ENCODE data around the gene CDH24.
A peak's percentile ranks its signal among the peaks of the same experiment; 100 is the strongest.
"Not testable (repeated sequence)": the region's sequence is repeated elsewhere in the genome, so short reads cannot be mapped to it uniquely, and the experiment has no call there.

The CDH24 gene

DNA sequence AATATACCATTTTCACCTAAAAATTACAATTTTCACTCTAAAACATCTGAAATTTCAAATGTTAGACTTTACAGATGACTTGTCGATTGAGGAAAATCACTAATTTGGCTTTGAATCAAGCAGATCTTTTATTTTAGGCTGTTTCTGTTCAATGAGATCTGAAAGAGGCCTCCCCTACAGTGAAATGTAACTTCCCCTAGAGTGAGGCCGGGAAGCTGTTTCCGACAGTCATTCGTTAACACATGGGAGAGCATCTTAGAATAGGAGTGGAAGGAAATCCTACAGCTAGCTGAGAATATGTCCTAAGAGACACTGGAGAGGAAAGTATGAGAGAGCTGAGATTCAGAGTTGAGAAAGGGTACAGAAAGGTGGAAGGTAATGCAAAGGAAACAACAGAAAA is 41.7 kb downstream of the CDH24 start:
- no peak for DNase-seq (ENCODE audit: low read depth)

DNA sequence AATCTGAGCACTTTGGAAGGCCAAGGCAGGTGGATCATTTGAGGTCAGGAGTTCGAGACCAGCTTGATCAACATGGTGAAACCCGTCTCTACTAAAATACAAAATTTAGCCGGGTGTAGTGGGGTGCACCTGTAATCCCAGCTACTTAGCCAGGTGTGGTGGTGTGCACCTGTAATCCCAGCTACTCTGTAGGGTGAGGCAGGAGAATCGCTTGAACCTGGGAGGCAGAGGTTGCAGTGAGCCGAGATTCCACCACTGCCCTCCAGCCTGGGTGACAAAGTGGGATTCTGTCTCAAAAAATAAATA is 43.6 kb downstream of the CDH24 start:
- DNase-seq (ENCODE audit: low read depth): not testable (repeated sequence)

DNA sequence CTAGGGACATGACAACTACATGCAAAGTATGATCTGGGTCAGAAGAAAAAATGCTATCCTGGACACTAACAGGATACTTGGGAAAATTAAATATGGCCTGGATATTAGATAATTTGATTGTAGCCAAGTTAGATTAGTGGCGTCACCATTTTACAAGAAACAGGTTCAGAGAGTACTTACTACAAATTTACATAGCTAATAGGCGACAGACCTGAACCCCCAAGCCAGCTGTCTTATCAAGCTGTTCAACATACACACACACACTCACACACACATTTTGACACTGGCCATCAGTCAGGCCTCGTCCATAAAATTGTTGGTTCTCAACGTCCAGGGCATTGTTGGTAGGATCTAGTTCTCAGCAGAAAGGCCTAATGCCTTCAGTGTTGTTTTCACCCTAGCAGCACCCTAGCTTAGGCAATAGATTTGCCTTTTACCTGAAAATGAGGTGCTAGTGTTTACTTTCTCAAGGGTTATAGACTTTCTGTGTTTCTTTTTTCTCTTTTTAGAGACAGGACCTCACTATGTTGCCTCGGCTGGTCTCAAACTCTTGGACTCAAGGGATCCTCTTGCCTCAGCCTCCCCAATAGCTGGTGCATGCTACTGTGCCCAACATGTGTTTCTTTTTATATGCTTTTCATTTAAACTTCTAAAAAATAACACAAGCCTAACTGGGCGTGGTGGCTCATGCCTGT is 44.1 kb downstream of the CDH24 start:
- no peak for DNase-seq (ENCODE audit: low read depth)

DNA sequence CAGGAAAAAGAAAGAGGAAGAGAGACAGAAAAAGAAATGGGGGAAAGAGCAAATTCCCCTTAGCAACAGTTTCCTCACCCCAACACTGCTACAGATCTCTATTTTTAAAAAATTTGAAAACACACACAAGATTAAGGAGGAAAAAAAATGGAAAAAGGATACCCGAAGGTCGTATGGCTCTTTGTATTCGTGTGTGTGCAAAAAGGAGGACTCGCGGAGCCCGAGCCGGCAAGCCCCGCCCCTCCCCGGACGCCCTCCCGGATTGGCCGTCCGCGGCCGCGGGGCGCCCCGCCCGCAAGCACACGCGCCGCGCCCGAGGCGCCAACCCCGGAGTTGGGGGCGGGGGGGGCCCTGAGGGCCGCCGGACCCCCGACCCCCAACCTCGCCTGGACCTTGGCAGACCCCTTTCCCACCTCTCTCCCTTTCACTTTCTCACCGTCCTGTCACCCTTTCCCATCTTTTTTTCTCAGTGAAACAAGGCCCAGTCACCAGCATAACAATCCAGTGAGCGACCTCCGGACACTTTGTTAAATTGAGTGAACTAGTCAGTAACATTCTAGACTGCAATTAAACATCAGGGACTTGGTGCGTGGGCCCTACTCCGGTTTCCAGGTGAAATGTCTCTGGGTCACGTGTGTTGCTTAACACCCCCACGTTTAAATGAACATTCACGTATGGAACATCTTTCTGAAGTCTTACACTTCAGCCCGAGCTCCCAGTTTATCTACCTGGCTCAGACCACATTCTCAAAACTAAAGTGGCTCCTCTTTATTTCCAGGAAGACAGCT is 47.2 kb downstream of the CDH24 start, which contains the start of gene C14orf93:
C14orf93 (minus strand) TSS at position 205 of the 788 bp plus-strand sequence. CDS start 11,120 bp downstream, outside the sequence.
- no peak for DNase-seq (ENCODE audit: low read depth)

DNA sequence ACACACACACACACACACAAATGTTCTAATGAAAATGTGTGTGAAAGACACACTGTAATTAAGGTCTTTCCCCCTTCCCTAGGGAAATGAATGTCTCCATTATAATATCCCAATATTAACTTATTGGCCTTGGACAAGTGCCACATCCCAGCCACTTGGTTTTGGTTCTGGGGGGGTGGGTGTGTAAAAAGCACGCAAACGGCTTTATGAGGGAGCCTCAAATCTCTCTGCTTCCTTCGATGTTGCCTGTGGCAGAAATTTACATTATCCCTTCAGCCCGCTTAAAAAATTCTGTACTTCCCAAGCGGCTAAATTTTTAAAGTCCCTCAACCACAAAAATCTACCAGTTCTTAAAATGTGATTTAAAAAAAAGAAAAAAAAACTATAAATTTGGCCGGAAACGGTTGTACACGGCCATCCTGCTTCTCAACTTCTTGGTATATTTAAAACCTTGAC is 47.8 kb downstream of the CDH24 start:
- no peak for DNase-seq (ENCODE audit: low read depth)

DNA sequence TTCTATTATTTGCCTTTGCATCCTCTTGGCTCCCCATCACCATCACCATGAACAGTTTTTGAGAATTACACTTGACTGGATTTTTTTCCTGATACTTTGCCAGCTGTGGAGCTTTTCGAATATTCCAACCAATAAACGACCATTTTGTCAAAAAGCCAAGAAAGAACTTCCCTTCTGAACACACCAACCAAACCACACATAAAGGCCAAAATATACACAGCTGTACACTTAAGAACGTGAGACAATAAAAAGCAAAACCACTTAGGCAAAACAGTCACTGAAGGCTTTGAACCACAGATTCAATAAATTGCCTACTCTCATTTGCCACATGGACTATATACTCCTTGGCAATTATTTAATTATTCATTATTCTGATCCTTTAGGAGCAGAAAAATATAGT is 48.5 kb downstream of the CDH24 start:
- no peak for DNase-seq (ENCODE audit: low read depth)

DNA sequence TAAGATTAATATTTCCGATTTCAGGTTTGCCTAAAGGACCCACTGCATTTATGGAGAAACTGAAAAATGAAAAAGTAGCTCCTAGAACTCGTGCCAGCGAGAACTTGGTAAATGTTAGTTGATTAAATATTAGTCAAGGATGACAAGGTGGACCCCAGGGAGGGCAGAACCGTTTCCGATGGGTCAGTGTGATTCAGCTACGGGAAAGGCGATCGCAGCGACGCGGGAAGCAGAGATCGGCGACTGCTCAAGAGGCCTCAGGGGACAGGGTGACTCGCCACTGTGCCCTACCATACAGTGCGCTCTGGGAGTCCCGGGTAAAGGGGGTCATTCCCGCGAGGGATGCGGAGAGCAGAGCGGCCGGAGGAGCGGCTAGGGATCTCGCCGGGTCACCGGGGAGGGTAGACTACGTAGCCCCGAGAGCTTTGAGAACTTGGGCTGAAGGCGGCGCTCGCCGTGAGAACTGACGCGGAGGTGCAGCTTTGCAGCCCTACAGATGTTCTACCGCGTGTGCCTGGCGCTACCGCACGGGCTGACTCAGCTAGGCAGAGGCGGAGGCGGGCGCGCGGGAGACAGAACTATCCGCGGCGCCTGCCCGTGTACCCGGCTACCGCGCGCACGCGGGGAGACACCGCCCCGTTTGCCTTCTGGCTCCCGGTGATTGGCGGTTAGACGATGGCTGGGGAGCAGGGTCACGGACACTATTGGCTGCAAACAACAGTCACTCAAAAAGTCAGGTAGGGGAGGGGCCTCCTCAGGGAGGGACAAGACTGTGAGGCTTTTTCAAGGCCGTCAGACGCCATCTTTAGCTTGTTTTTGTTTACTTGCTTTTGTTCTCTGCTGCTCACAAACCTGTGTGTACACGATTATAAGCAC is 50.5 kb downstream of the CDH24 start:
- DNase-seq (ENCODE audit: low read depth): peak; percentile 97

DNA sequence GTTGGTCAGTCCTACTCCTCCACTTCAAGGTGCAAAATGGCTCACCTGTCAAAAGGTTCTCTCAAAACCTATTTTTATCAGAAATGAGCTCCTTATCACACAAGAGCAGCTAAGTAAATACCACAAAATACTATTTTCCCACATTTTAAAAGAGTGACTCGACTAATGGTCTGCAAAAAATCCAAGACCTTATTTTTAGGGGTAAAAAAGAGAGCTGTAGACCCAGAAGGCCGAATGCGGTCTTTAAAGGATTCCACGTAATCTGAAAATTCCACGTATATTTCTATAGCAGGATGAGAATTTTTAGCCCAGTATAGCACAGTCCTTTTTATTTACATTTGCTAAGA is 51.2 kb downstream of the CDH24 start:
- no peak for DNase-seq (ENCODE audit: low read depth)

DNA sequence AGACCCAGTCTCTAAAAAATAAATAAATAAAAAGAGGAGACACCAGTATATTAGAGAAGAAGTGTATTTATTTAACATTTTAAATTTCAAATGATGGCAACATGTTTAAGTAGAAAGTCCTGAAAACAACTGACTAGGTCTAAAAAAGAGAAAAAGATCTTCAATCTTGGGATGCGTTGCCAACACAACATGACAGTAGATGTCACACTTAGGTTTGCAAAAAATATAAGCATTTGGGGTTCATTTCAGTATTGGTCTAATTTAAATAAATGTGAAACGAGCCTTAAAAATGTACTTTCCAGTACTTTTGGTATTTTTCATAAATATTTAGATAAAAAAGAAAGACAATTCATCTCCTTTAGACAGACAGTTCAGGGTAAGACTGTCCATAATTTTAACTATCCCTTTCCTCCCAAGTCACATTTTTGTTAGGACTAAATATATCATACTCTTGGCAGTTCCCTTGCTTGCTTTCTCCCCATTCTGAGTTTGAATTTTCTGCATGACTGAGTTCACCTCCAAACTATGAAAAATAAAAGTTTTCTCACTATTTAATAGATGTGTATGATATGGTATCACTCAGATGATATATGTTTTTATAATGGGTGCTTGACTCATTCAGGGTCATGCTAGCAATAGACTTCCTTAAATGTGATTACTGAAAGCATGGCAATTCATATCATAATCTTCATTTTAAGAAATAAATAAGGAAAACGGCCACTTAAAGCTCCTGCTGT is 51.7 kb downstream of the CDH24 start:
- DNase-seq (ENCODE audit: low read depth): no peak

DNA sequence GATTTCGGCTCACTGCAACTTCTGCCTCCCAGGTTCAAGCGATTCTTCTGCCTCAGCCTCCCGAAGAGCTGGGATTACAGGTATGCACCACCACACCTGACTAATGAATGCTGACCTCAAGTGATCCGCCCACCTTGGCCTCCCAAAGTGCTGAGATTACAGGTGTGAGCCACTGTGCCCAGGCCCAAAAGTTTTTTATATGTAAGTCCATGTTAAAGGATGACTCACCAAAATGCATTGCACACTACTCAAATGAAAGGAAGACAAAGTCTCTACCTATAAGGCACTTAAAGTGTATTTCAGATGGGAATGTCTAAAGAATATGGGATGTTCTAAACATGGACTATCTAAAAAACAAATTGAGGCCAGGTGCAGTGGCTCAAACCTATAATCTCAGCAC is 53.0 kb downstream of the CDH24 start:
- not testable (repeated sequence) for DNase-seq (ENCODE audit: low read depth)

DNA sequence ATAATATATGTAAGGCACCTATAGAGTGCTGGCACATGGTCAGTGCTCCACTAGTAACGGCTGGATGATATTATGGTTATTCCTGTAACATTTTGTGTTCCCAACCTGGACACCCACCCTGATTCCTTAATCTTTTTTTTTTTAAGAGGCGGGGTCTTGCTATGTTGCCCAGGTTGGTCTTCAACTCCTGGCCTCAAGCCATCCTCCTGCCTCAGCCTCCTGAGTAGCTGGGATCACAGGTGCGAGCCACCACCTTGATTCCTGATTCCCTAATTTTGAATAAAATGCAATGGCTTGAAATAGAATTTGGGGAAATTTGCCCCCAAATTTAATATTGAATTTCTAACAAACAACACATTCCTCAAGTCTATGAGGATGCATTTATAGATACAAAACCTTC is 54.7 kb downstream of the CDH24 start:
- DNase-seq (ENCODE audit: low read depth): no peak

DNA sequence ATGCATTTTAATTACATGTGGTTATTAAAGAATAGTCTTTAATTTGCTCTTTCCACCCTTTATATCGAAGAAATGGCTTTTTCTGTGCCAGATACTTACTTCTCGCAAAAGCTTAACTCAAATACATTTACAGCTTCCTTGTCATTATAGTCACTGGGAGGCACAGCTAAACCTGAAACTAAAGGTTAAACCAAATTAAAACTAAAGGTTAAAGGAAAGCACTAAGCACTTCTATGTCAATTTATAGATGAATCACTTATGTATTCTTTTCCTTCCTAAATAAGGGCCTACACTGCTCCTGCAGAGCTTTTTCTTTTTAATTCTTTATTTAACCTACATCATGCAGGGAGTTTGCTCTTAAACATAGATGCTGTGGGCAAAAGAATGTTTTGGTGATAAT is 56.5 kb downstream of the CDH24 start:
- no peak for DNase-seq (ENCODE audit: low read depth)

DNA sequence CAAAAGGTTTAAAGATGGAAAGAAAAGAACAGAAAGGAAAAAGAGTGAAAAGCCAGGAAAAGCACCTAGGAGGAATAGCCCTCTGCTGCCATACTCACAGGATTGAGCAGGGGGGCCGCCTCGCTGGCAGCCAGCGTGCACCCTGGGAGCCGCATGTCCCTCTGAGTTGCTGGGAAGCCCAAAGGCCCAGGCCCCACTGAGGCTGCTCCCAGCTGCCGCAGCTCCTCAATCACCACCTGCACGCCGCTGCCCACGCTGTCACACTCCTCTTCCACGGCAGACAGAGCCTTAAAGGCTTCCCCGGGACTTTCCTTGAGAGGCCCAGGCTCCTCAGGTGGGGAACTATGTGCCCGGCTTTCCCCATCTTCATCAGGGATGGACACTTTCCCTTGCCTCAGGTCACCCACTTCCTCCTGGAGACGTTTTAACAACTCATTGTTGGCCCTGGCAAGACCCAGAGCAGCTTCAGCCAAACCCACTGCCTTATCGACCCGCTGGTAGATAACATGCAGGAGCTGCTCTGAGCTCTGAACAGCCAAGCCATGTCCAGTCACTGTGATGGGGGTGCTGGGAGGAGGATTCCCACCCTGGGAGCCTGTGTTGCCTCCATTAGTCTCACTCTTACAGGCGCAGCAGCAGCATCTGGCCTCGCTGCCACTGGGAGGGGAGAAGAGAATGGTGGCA is 58.8 kb downstream of the CDH24 start:
- no peak for DNase-seq (ENCODE audit: low read depth)

DNA sequence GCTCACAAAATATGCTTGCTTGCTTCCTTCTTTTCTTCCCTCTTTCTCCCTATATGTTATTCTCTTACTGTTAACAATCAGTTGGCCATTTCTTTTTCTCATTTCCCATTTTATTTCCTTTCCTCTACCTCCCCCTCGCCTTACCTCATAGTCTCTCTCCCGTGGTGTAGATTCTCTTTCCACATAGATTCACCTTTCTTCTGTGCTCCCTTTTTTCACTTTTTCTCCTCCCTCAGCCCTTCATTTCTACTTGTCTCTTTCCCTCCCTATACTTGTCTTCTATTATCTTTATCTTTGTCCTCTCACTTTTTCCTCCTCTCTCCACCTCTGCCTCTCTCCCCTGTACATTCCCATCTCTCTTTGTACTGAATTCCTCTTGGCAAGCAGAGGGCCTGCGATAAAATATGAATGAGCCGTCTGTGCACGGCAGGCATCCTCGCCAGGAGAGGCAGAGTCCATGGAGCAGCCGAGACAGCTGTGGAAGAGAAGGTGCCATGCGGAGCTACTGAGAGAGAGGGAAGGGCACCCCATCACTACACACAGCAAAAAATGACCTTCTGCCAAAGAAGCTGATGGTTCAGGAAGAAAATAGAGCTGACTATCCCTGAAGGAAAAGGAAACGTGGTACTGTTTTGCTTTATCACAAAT is 59.5 kb downstream of the CDH24 start:
- DNase-seq (ENCODE audit: low read depth): no peak
